ENCODE data around the gene PLEKHA5. TPM values are rescaled to one million over a fixed set of nuclear protein-coding genes. Genes with fewer than 3 reads are reported as not detected.
"Not testable (repeated sequence)": the region's sequence is repeated elsewhere in the genome, so short reads cannot be mapped to it uniquely, and the experiment has no call there.

The PLEKHA5 gene
- total RNA-seq, 2 donors from 2014 or later, result 10.2 to 29.8 TPM

GRCh38 chr12:19167708-19168107, 38.2 kb downstream of the PLEKHA5 start:
- no peak overlapping the region for H3K27ac ChIP-seq
- H3K27me3 ChIP-seq, result no peaks in the 10 kb centered on the region
- no peaks in the 10 kb centered on the region for H3K9me3 ChIP-seq
- H3K4me1 ChIP-seq, result peaks cover 33% of the 10 kb centered on the region
- H3K36me3 ChIP-seq (replicated peaks in 1 of 2; ENCODE audit: insufficient read depth in 1 of 2, low read depth in 2 of 2), result no peaks in the 10 kb centered on the region
- no peak for TF ChIP-seq CTCF (IDR thresholded peaks at IDR 0.05)
- TF ChIP-seq POLR2A (IDR thresholded peaks at IDR 0.05), result no peak
- WGBS, 2 donors, result 100% methylated on average over 1 of the region's 1 CpG
- DNase-seq, result no peak
- intact Hi-C loops (cut with DNase I), result no loop called here
- no peak overlapping the region for H3K4me3 ChIP-seq
- no peak for ATAC-seq

GRCh38 chr12:19168644-19169043, 39.1 kb downstream of the PLEKHA5 start:
- Histone ChIP-seq H3K27me3 (no peaks in the 10 kb centered on the region), H3K4me1 (peaks cover 33% of the 10 kb centered on the region), H3K27ac (no peak overlapping the region), H3K4me3 (no peak overlapping the region), H3K36me3 (replicated peaks in 1 of 2; ENCODE audit: insufficient read depth in 1 of 2, low read depth in 2 of 2) (no peaks in the 10 kb centered on the region), H3K9me3 (no peaks in the 10 kb centered on the region)
- intact Hi-C loops (cut with DNase I), result no loop called here
- TF ChIP-seq POLR2A (IDR thresholded peaks at IDR 0.05) (no peak), CTCF (IDR thresholded peaks at IDR 0.05) (no peak)
- no peak for DNase-seq
- no peak for ATAC-seq

GRCh38 chr12:19169222-19169621, 39.7 kb downstream of the PLEKHA5 start:
- Histone ChIP-seq H3K36me3 (replicated peaks in 1 of 2; ENCODE audit: insufficient read depth in 1 of 2, low read depth in 2 of 2) (no peaks in the 10 kb centered on the region), H3K27me3 (no peaks in the 10 kb centered on the region), H3K4me3 (no peak overlapping the region), H3K9me3 (no peaks in the 10 kb centered on the region), H3K27ac (no peak overlapping the region), H3K4me1 (peaks cover 33% of the 10 kb centered on the region)
- WGBS, 2 donors, result 100% methylated on average over 1 of the region's 1 CpG
- ATAC-seq (no peak), DNase-seq (no peak)
- no peak for TF ChIP-seq CTCF (IDR thresholded peaks at IDR 0.05)
- no peak for TF ChIP-seq POLR2A (IDR thresholded peaks at IDR 0.05)
- intact Hi-C loops (cut with DNase I), result no loop called here

- H3K36me3 ChIP-seq (replicated peaks in 1 of 2; ENCODE audit: insufficient read depth in 1 of 2, low read depth in 2 of 2); H3K9me3 ChIP-seq; DNase-seq; intact Hi-C loops (cut with DNase I); ATAC-seq; H3K27ac ChIP-seq; H3K27me3 ChIP-seq; H3K4me3 ChIP-seq: not testable (repeated sequence)
- 93% methylated on average over 9 of the region's 9 CpGs for WGBS, 2 donors
- peaks cover 26% of the 10 kb centered on the region for H3K4me1 ChIP-seq
Observed at GRCh38 chr12:19170286-19170685, 40.8 kb downstream of the PLEKHA5 start.

- peaks cover 11% of the 10 kb centered on the region for H3K4me1 ChIP-seq
- H3K27me3 ChIP-seq, result no peaks in the 10 kb centered on the region
- no peak for DNase-seq
- H3K4me3 ChIP-seq, result no peak overlapping the region
- ATAC-seq, result no peak
- no peaks in the 10 kb centered on the region for H3K36me3 ChIP-seq (replicated peaks in 1 of 2; ENCODE audit: insufficient read depth in 1 of 2, low read depth in 2 of 2)
- intact Hi-C loops (cut with DNase I), result no loop called here
- 84% methylated on average over 2 of the region's 2 CpGs for WGBS, 2 donors
- no peak for TF ChIP-seq POLR2A (IDR thresholded peaks at IDR 0.05)
- no peak for TF ChIP-seq CTCF (IDR thresholded peaks at IDR 0.05)
- H3K9me3 ChIP-seq, result no peaks in the 10 kb centered on the region
- no peak overlapping the region for H3K27ac ChIP-seq
Observed at GRCh38 chr12:19171731-19172130, 42.2 kb downstream of the PLEKHA5 start.

All from body of pancreas (tissue), 4 donors.